ENCODE measurements around the gene STAG1. TPM values are rescaled to one million over a fixed set of nuclear protein-coding genes. Genes with fewer than 3 reads are reported as not detected.

The STAG1 gene
- total RNA-seq, 1 experiment from 2014 or later, result 34.6 TPM

- H3K36me3 Mint-ChIP-seq (ENCODE audit: insufficient read depth in 1 of 3, low read depth in 3 of 3), result no peaks in the 10 kb centered on the region; a peak in 1 of 7 replicates
- no peak overlapping the region for H4K5ac ChIP-seq (ENCODE audit: insufficient read length, low read depth, low read length)
- H3K9me3 Mint-ChIP-seq, result no peaks in the 10 kb centered on the region
- no peak overlapping the region for H3K23ac ChIP-seq (ENCODE audit: insufficient read length, low read depth, low read length)
- H3K4me2 ChIP-seq (ENCODE audit: insufficient read depth, insufficient read length, low read length), result peak overlapping the region; percentile 95
- H2AK5ac ChIP-seq (ENCODE audit: insufficient read length, low read length), result no peak overlapping the region
- no peaks in the 10 kb centered on the region for H3K27me3 ChIP-seq (ENCODE audit: insufficient read depth, low read length)
- H3K4me3 Mint-ChIP-seq, result peak overlapping the region; percentile 75 to 95
- peak overlapping the region; percentile 84 for H3K9ac ChIP-seq (ENCODE audit: extremely low read depth, insufficient read length, low read length)
- peak overlapping the region; percentile 67 for H2BK12ac ChIP-seq (ENCODE audit: insufficient read length, low read depth, low read length)
- H3K4me1 ChIP-seq (ENCODE audit: insufficient read depth, low read length), result peaks cover 5% of the 10 kb centered on the region; the same call in 1 of the 2 replicates
- no peak overlapping the region; the same call in 1 of the 2 replicates for H3K4ac ChIP-seq (ENCODE audit: low read depth, low read length)
- no peak for DNase-seq
- peaks cover 12% of the 10 kb centered on the region for H3K23me2 ChIP-seq (ENCODE audit: insufficient read length, low read depth, low read length, poor library complexity, severe bottlenecking)
- peak overlapping the region; percentile 92 for H3K56ac ChIP-seq (ENCODE audit: insufficient read length, low read depth, low read length)
- no peaks in the 10 kb centered on the region for H3K9me3 ChIP-seq (ENCODE audit: control insufficient read depth, low read depth, low read length)
- peak overlapping the region; percentile 84 for H3K18ac ChIP-seq (ENCODE audit: insufficient read length, low read depth, low read length)
- H3K14ac ChIP-seq (ENCODE audit: insufficient read depth, low read length), result peak overlapping the region; percentile 91; the same call in 1 of the 2 replicates
- peak overlapping the region; percentile 98 to 100 (median 99) for H3K27ac Mint-ChIP-seq
- H2BK20ac ChIP-seq (ENCODE audit: low read depth, low read length, poor library complexity, severe bottlenecking), result no peak overlapping the region
- peaks cover 23% of the 10 kb centered on the region; the same call in 1 of the 2 replicates for H3K79me2 ChIP-seq (ENCODE audit: insufficient read depth, low read length)
- no peak overlapping the region for H4K8ac ChIP-seq (replicated peaks; ENCODE audit: insufficient read length, low read depth, low read length)
- WGBS (ENCODE audit: extremely low coverage, insufficient read length, low lambda C conversion rate), result no CpG with 5 or more reads among the region's 9 CpGs
- H2BK15ac ChIP-seq (ENCODE audit: low read depth, low read length), result no peak overlapping the region
- H3K27me3 Mint-ChIP-seq (ENCODE audit: low read depth), result no peaks in the 10 kb centered on the region
- H4K20me1 ChIP-seq (ENCODE audit: control insufficient read depth, insufficient read depth, insufficient read length), result no peaks in the 10 kb centered on the region
- peak overlapping the region; percentile 81 for H3K27ac ChIP-seq (ENCODE audit: insufficient read length, low read depth, low read length)
- H3T11ph ChIP-seq (ENCODE audit: low read length), result no peak overlapping the region
- H3K4me1 Mint-ChIP-seq, result peaks cover 43% of the 10 kb centered on the region in 2 experiments
- H2BK5ac ChIP-seq (ENCODE audit: insufficient read length, low read length), result peak overlapping the region; percentile 88
- H2AFZ ChIP-seq (ENCODE audit: low read length), result no peak overlapping the region
- no peak overlapping the region for H4K91ac ChIP-seq (ENCODE audit: insufficient read length, low read depth, low read length)
- no peak overlapping the region for H2BK120ac ChIP-seq (ENCODE audit: low read depth, low read length, poor library complexity, severe bottlenecking)
- H3K79me1 ChIP-seq (ENCODE audit: insufficient read depth, low read depth, low read length, poor library complexity, severe bottlenecking), result no peaks in the 10 kb centered on the region
- no peak for TF ChIP-seq CTCF (conservative IDR thresholded peaks at IDR 0.05)
Measured at GRCh38 chr3:136750897-136751315, 1.3 kb downstream of the STAG1 start.

Measured in H9 (cell line).